ENCODE measurements around the gene ZP1. TPM values are rescaled to one million over a fixed set of nuclear protein-coding genes. Genes with fewer than 3 reads are reported as not detected.

Gene ZP1
- total RNA-seq, 1 donor from 2014 or later = 0.40 TPM

DNA sequence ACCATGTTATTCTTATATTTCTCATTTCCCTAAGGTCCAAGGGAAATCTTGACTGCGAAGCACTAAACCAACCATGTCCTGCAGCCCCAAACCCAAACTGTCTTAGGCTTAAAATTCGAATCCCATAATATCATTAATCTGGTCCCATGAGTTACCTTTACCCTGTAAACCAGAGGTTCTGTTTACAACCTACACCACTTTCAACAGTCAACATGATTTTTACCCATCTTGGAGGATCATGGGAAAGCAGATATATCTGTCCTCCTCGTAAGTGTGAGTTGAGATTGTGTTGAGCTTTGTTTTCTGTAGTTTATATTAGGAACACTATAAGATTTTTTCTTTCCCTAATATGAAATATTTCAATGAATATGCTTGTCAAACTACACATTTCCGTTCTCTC lies 32.6 kb downstream of the ZP1 start:
- DNase-seq (ENCODE audit: low spot score) = no peak
- H3K9me3 Mint-ChIP-seq (ENCODE audit: low read depth) = no peaks in the 10 kb centered on the region
- peaks cover 11% of the 10 kb centered on the region for H3K4me1 Mint-ChIP-seq (ENCODE audit: low read depth)
- TF ChIP-seq, protein P1, sequence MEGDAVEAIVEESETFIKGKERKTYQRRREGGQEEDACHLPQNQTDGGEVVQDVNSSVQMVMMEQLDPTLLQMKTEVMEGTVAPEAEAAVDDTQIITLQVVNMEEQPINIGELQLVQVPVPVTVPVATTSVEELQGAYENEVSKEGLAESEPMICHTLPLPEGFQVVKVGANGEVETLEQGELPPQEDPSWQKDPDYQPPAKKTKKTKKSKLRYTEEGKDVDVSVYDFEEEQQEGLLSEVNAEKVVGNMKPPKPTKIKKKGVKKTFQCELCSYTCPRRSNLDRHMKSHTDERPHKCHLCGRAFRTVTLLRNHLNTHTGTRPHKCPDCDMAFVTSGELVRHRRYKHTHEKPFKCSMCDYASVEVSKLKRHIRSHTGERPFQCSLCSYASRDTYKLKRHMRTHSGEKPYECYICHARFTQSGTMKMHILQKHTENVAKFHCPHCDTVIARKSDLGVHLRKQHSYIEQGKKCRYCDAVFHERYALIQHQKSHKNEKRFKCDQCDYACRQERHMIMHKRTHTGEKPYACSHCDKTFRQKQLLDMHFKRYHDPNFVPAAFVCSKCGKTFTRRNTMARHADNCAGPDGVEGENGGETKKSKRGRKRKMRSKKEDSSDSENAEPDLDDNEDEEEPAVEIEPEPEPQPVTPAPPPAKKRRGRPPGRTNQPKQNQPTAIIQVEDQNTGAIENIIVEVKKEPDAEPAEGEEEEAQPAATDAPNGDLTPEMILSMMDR (IDR thresholded peaks at IDR 0.05) = no peak
- H3K27me3 Mint-ChIP-seq (ENCODE audit: low read depth) = no peaks in the 10 kb centered on the region
- H3K27ac Mint-ChIP-seq (ENCODE audit: unreplicated experiment) = peak overlapping the region; percentile 9
- H3K4me3 Mint-ChIP-seq (ENCODE audit: unreplicated experiment) = no peak overlapping the region
- H3K36me3 Mint-ChIP-seq (ENCODE audit: low read depth) = peaks cover 32% of the 10 kb centered on the region

DNA sequence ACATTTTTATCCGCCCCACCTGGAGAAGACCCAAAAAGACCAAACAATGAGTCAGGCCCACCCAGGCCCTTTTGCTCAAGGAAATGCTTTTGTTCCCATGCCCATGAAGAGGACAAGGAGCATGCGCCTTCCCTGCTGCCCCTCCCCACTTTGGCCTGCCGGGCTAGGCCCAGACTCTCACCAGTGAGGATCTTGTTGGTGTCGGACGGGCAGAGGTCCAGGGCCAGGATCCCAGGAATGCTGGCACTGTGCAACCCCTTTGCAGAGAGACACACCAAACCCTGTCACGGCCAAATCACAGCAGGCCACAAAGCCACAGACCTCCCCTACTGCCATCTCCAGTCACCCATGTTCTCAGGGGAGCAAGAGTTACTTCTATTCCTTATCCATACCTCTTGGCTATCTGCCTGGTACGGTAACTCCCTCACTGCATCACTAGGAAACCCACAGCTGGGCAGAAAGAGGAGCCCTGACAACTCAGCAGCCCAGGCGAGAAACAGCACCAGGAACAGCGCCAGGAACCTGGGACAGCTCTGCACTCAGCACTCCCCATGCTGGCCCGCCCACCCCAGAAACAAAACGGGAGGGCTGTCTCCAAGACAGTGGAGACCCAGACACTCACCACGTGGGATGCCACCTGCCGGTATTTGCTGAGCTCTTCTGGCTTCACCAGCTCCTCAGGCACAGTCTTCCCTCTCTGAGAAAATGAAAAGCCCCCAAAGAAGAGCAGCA lies 33.5 kb downstream of the ZP1 start:
- Mint-ChIP-seq H3K4me3 (ENCODE audit: unreplicated experiment) (no peak overlapping the region), H3K27ac (ENCODE audit: unreplicated experiment) (no peak overlapping the region), H3K4me1 (ENCODE audit: low read depth) (peaks cover 20% of the 10 kb centered on the region), H3K36me3 (ENCODE audit: low read depth) (peaks cover 27% of the 10 kb centered on the region), H3K9me3 (ENCODE audit: low read depth) (no peaks in the 10 kb centered on the region), H3K27me3 (ENCODE audit: low read depth) (no peaks in the 10 kb centered on the region)
- no peak for DNase-seq (ENCODE audit: low spot score)
- TF ChIP-seq, protein P1 (IDR thresholded peaks at IDR 0.05) = no peak

DNA sequence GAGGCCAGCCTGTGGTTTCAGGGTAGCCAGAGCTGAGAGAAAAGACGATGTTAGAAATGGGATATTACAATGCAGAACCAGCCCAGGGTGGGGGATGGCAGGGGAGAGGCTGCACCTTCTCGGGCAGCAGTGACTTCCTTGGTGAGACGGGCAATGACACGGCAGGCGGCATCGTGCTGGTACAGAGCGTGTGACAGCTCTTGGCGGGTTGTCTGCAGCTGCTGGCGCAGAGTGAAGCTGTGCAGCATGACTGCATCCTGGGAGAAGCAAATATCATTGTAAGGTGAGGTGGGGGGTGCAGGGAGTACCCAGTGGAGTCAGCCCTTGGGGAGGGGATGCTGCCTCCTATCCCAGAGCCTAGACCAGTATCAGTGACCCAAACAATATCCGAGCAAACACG lies 35.3 kb downstream of the ZP1 start:
- peaks cover 22% of the 10 kb centered on the region for H3K36me3 Mint-ChIP-seq (ENCODE audit: low read depth)
- no peaks in the 10 kb centered on the region for H3K9me3 Mint-ChIP-seq (ENCODE audit: low read depth)
- peaks cover 27% of the 10 kb centered on the region for H3K4me1 Mint-ChIP-seq (ENCODE audit: low read depth)
- DNase-seq (ENCODE audit: low spot score) = no peak
- no peak overlapping the region for H3K4me3 Mint-ChIP-seq (ENCODE audit: unreplicated experiment)
- no peak overlapping the region for H3K27ac Mint-ChIP-seq (ENCODE audit: unreplicated experiment)
- TF ChIP-seq, protein P1 (IDR thresholded peaks at IDR 0.05) = no peak
- H3K27me3 Mint-ChIP-seq (ENCODE audit: low read depth) = no peaks in the 10 kb centered on the region

DNA sequence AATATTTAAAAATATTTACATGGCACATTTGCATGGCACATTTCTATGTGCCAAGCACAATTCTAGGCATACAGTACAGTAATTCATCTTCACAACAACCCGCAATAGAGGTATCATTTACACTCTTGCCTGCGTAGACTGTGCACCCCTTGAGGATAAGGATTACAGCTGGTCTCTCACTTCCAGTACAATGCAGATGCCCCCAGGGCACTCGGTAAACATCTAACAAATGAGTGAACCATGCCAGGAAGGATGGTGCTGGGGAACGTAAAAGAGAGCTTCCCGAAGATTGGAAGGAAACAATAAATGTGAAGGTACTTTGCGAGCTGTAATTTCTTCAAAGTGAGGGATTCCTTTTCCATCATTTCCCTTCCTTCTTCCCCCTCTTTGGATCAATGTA lies 37.7 kb downstream of the ZP1 start:
- Mint-ChIP-seq H3K27ac (ENCODE audit: unreplicated experiment) (peak overlapping the region; percentile 87), H3K36me3 (ENCODE audit: low read depth) (peaks cover 11% of the 10 kb centered on the region), H3K9me3 (ENCODE audit: low read depth) (no peaks in the 10 kb centered on the region), H3K4me1 (ENCODE audit: low read depth) (peaks cover 27% of the 10 kb centered on the region), H3K4me3 (ENCODE audit: unreplicated experiment) (peak overlapping the region; percentile 84), H3K27me3 (ENCODE audit: low read depth) (peaks cover 8% of the 10 kb centered on the region)
- DNase-seq (ENCODE audit: low spot score) = no peak
- TF ChIP-seq, protein P1 (IDR thresholded peaks at IDR 0.05) = no peak

DNA sequence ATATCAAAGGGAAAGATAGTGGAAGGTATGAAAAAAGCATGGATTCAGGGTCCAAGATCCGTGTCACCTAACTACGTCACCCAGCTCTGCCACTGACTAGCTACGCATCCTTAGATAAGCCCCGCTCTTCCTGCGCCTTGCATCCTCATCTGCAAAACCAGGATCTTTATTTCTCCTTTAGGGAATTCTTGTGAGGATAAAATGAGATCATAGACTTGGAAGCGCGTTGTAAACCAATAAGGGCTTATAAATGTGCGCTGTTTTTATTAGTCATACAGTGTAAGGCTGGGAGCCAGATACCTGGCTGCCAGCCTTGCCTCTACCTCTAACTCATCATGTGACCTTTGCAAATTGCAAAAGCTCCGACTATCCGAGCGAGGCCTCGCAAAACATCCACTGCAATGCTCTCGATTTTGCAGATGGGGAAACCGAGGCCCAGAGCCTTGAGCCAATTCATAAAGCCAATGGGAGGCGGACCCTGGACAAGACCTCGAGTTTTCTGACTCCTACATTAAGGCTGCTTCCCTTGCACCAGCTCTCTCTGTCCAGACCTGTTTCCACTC lies 38.3 kb downstream of the ZP1 start:
- peak overlapping the region; percentile 87 for H3K27ac Mint-ChIP-seq (ENCODE audit: unreplicated experiment)
- no peaks in the 10 kb centered on the region for H3K9me3 Mint-ChIP-seq (ENCODE audit: low read depth)
- H3K4me1 Mint-ChIP-seq (ENCODE audit: low read depth) = peaks cover 27% of the 10 kb centered on the region
- TF ChIP-seq, protein P1 (IDR thresholded peaks at IDR 0.05) = no peak
- peaks cover 9% of the 10 kb centered on the region for H3K36me3 Mint-ChIP-seq (ENCODE audit: low read depth)
- no peak for DNase-seq (ENCODE audit: low spot score)
- peaks cover 8% of the 10 kb centered on the region for H3K27me3 Mint-ChIP-seq (ENCODE audit: low read depth)
- peak overlapping the region; percentile 84 for H3K4me3 Mint-ChIP-seq (ENCODE audit: unreplicated experiment)

Measured in chondrocyte (in vitro differentiated cells).